Liver (tissue), 9 donors: ENCODE measurements around the gene MCTP1. TPM values are rescaled to one million over a fixed set of nuclear protein-coding genes. Genes with fewer than 3 reads are reported as not detected.

ENCODE experiments used
- DNase-seq: peaks from one replicate; pipeline ENCODE4 v3.0.0-alpha.2; 2017; ENCODE audit warnings: low spot score
- H3K27ac ChIP-seq, 2 donors: one replicate each; pipeline ENCODE4 v1.7.0; 2013; ENCODE audit warnings: inconsistent platforms in 2 of 2, low read length in 2 of 2, control low read depth in 1 of 2, low read depth in 1 of 2, mild to moderate bottlenecking in 1 of 2
- H3K27me3 ChIP-seq, 4 donors: one replicate each; pipeline versions ENCODE4 v1.6.1 to v1.7.0; 2013; ENCODE audit warnings: low read length in 3 of 4, inconsistent platforms in 1 of 4, mild to moderate bottlenecking in 1 of 4, moderate library complexity in 1 of 4; ENCODE audit not compliant: control insufficient read depth in 4 of 4, insufficient read depth in 4 of 4
- H3K36me3 ChIP-seq, 4 donors: one replicate each; pipeline versions ENCODE4 v1.6.1 to v1.7.0; 2013; ENCODE audit warnings: low read length in 3 of 4, mild to moderate bottlenecking in 3 of 4, low read depth in 1 of 4, moderate library complexity in 1 of 4; ENCODE audit not compliant: control insufficient read depth in 4 of 4, insufficient read depth in 3 of 4
- H3K4me1 ChIP-seq, 4 donors: one replicate each; pipeline versions ENCODE4 v1.6.1 to v1.7.0; 2013; ENCODE audit warnings: low read length in 3 of 4, mild to moderate bottlenecking in 3 of 4, moderate library complexity in 1 of 4; ENCODE audit not compliant: control insufficient read depth in 4 of 4, insufficient read depth in 4 of 4
- H3K4me3 ChIP-seq, 3 donors: one replicate each; pipeline versions ENCODE4 v1.6.1 to v1.7.0; 2013; ENCODE audit warnings: low read length in 3 of 3, control low read depth in 1 of 3, low read depth in 1 of 3, mild to moderate bottlenecking in 1 of 3
- H3K9ac ChIP-seq, 2 donors: one replicate each; pipeline ENCODE4 v1.7.0; 2013; ENCODE audit warnings: low read length in 2 of 2, mild to moderate bottlenecking in 2 of 2, moderate library complexity in 2 of 2, control low read depth in 1 of 2, low read depth in 1 of 2
- H3K9me3 ChIP-seq, 4 donors: one replicate each; pipeline versions ENCODE4 v1.6.1 to v1.7.0; 2013; ENCODE audit warnings: low read length in 3 of 4; ENCODE audit not compliant: control insufficient read depth in 4 of 4
- ATF3 ChIP-seq: IDR thresholded peaks from 2 replicates; pipeline ENCODE4 v1.6.1; 2016; ENCODE audit warnings: antibody characterized with exemption
- CTCF ChIP-seq: fragments of 150-350 bp; IDR thresholded peaks from 2 replicates; pipeline ENCODE4 v1.5.1; 2017; ENCODE audit warnings: improper control_type of control experiment, low read depth, low read length; ENCODE audit not compliant: missing input control
- EGR1 ChIP-seq, 2 donors: IDR thresholded peaks; 2 replicates each; pipeline ENCODE4 v1.6.1; 2016 to 2018; ENCODE audit warnings: antibody characterized with exemption in 2 of 2, low read depth in 2 of 2
- FOXA1 ChIP-seq: IDR thresholded peaks from 2 replicates; pipeline ENCODE4 v1.6.1; 2016; ENCODE audit warnings: antibody characterized with exemption
- FOXA2 ChIP-seq: IDR thresholded peaks from 2 replicates; pipeline ENCODE4 v1.6.1; 2016; ENCODE audit warnings: antibody characterized with exemption
- GABPA ChIP-seq, 2 donors: IDR thresholded peaks in 1 of 2; conservative IDR thresholded peaks in 1 of 2; 2 replicates each; pipeline ENCODE4 v1.6.1; 2016; ENCODE audit warnings: antibody characterized with exemption in 2 of 2, mild to moderate bottlenecking in 1 of 2, moderate library complexity in 1 of 2
- HNF4A ChIP-seq, 2 donors: conservative IDR thresholded peaks; 2 replicates each; pipeline ENCODE4 v1.6.1; 2016; ENCODE audit warnings: antibody characterized with exemption in 2 of 2, mild to moderate bottlenecking in 2 of 2
- JUND ChIP-seq, 2 donors: IDR thresholded peaks; 2 replicates each; pipeline ENCODE4 v1.6.1; 2016; ENCODE audit warnings: antibody characterized with exemption in 2 of 2
- MAX ChIP-seq: IDR thresholded peaks from 2 replicates; pipeline ENCODE4 v1.6.1; 2016; ENCODE audit warnings: antibody characterized with exemption
- NR2F2 ChIP-seq: IDR thresholded peaks from 2 replicates; pipeline ENCODE4 v1.6.1; 2016; ENCODE audit warnings: antibody characterized with exemption
- RAD21 ChIP-seq, 2 donors: IDR thresholded peaks; 2 replicates each; pipeline ENCODE4 v1.6.1; 2016; ENCODE audit warnings: antibody characterized with exemption in 2 of 2, mild to moderate bottlenecking in 2 of 2
- REST ChIP-seq: IDR thresholded peaks from 2 replicates; pipeline ENCODE4 v1.6.1; 2016; ENCODE audit warnings: antibody characterized with exemption, mild to moderate bottlenecking
- SP1 ChIP-seq: IDR thresholded peaks from 2 replicates; pipeline ENCODE4 v1.6.1; 2018; ENCODE audit warnings: antibody characterized with exemption, mild to moderate bottlenecking
- TAF1 ChIP-seq: conservative IDR thresholded peaks from 2 replicates; pipeline ENCODE4 v1.6.1; 2016; ENCODE audit warnings: antibody characterized with exemption, mild to moderate bottlenecking
- YY1 ChIP-seq: IDR thresholded peaks from 2 replicates; pipeline ENCODE4 v1.6.1; 2016; ENCODE audit warnings: antibody characterized with exemption, mild to moderate bottlenecking
- ZBTB33 ChIP-seq: IDR thresholded peaks from 2 replicates; pipeline ENCODE4 v1.6.1; 2016; ENCODE audit warnings: antibody characterized with exemption
- WGBS: extraction: QIAGEN DNeasy Blood & Tissue Kit; methylation state at CpG from one replicate; pipeline ENCODE4 v1.1.7; 2013; 5-methylcytosine and 5-hydroxymethylcytosine counted together
- polyA plus RNA-seq, 2 donors: library from polyadenylated mRNA; stranded (reverse) in 1 of 2; unstranded in 1 of 2; fragments of 200-250 nt in 1 of 2; fragments of >200 nt in 1 of 2; fragmentation: Nextera tagmentation in 1 of 2; extraction: Ambion mirVana in 1 of 2; gene quantifications; one replicate each; pipeline versions ENCODE4 v1.2.1 to v1.2.3, GENCODE V29; 2013 to 2015
- total RNA-seq, 2 donors: library from RNA; depleted of rRNA; stranded (reverse); fragments of >200 nt; gene quantifications; one replicate each; pipeline ENCODE4 v1.2.3, GENCODE V29; 2014
- donor health status: healthy.
- donor health status: healthy.
- donor health status: healthy.
- donor health status: healthy.
- donor health status: healthy.

Gene MCTP1
- total and polyA plus RNA-seq, 4 donors: 0.67 to 7.6 (median 4.3) TPM

GRCh38 chr5:95317687-95318086, 32.8 kb upstream of the MCTP1 start:
- Histone ChIP-seq H3K4me1 (no peaks in the 10 kb centered on the region), H3K27me3 (no peaks in the 10 kb centered on the region), H3K9me3 (peaks cover 0 to 1% (median 0%) of the 10 kb centered on the region in 4 donors), H3K27ac (no peak overlapping the region), H3K9ac (no peak overlapping the region), H3K36me3 (no peaks in the 10 kb centered on the region), H3K4me3 (no peak overlapping the region)
- DNase-seq: no peak
- TF ChIP-seq JUND (IDR thresholded peaks at IDR 0.05) (no peak), ATF3 (no peak), FOXA2 (no peak), HNF4A (conservative IDR thresholded peaks at IDR 0.05) (no peak), CTCF (no peak), ZBTB33 (no peak), REST (no peak), YY1 (no peak), SP1 (no peak), NR2F2 (no peak)
- 72% methylated on average over 4 of the region's 4 CpGs for WGBS

GRCh38 chr5:95317085-95317484, 32.2 kb upstream of the MCTP1 start:
- H3K9ac ChIP-seq: no peak overlapping the region
- 88% methylated on average over 2 of the region's 2 CpGs for WGBS
- TF ChIP-seq ATF3 (no peak), CTCF (no peak), TAF1 (no peak), RAD21 (IDR thresholded peaks at IDR 0.05) (no peak), MAX (no peak), FOXA1 (no peak), FOXA2 (no peak), YY1 (no peak), GABPA (IDR thresholded peaks at IDR 0.05 in 1 of 2, conservative IDR thresholded peaks at IDR 0.05 in 1 of 2) (no peak), EGR1 (IDR thresholded peaks at IDR 0.05; ENCODE audit: low read depth in 2 of 2) (no peak), HNF4A (conservative IDR thresholded peaks at IDR 0.05) (no peak), SP1 (no peak), REST (no peak)

More at GRCh38 chr5:95317085-95317484, 32.2 kb upstream of the MCTP1 start:
- H3K4me3 ChIP-seq: no peak overlapping the region
- no peak for DNase-seq
- no peaks in the 10 kb centered on the region for H3K4me1 ChIP-seq
- H3K27me3 ChIP-seq: no peaks in the 10 kb centered on the region
- no peak overlapping the region for H3K27ac ChIP-seq
- peaks cover 0 to 2% (median under 1%) of the 10 kb centered on the region in 4 donors for H3K9me3 ChIP-seq
- no peaks in the 10 kb centered on the region for H3K36me3 ChIP-seq
